Lung (tissue), 16 donors: Measurements from ENCODE around the gene MACROH2A1. TPM values are rescaled to one million over a fixed set of nuclear protein-coding genes. Genes with fewer than 3 reads are reported as not detected.

Experiments used
- ATAC-seq: fragments of 200-7000 bp; cut with Tn5 transposase; one replicate; pipeline ENCODE4 v1.9.1; 2020; ENCODE audit warnings: moderate number of reproducible peaks; ENCODE audit not compliant: insufficient read depth, low FRiP score
- DNase-seq, 3 donors: peaks; one replicate each; pipeline ENCODE4 v3.0.0-alpha.2; 2013 to 2017
- H3K27ac ChIP-seq, 2 donors: one replicate each; pipeline ENCODE4 v1.5.1; 2013; ENCODE audit warnings: mild to moderate bottlenecking in 2 of 2, moderate library complexity in 2 of 2, control low read depth in 1 of 2, inconsistent platforms in 1 of 2, low read depth in 1 of 2, low read length in 1 of 2
- H3K27me3 ChIP-seq, 3 donors: one replicate each; pipeline ENCODE4 v1.5.1; 2013; ENCODE audit warnings: low read length in 2 of 3; ENCODE audit not compliant: control insufficient read depth in 3 of 3, insufficient read depth in 3 of 3
- H3K36me3 ChIP-seq, 4 donors: one replicate each; pipeline ENCODE4 v1.5.1; 2013; ENCODE audit warnings: low read length in 4 of 4, mild to moderate bottlenecking in 1 of 4, moderate library complexity in 1 of 4; ENCODE audit not compliant: control insufficient read depth in 4 of 4, insufficient read depth in 4 of 4
- H3K4me1 ChIP-seq, 5 donors: one replicate each; pipeline ENCODE4 v1.5.1; 2013; ENCODE audit warnings: low read length in 5 of 5, mild to moderate bottlenecking in 2 of 5, moderate library complexity in 1 of 5; ENCODE audit not compliant: control insufficient read depth in 5 of 5, insufficient read depth in 5 of 5
- H3K4me3 ChIP-seq: one replicate; pipeline ENCODE4 v1.5.1; 2013; ENCODE audit warnings: mild to moderate bottlenecking, control low read depth, moderate library complexity
- H3K9ac ChIP-seq, 2 donors: one replicate each; pipeline ENCODE4 v1.5.1; 2013; ENCODE audit warnings: low read length in 2 of 2, control low read depth in 1 of 2; ENCODE audit not compliant: insufficient read depth in 1 of 2
- H3K9me3 ChIP-seq, 4 donors: one replicate each; pipeline ENCODE4 v1.5.1; 2013; ENCODE audit warnings: low read length in 3 of 4, mild to moderate bottlenecking in 1 of 4, moderate library complexity in 1 of 4; ENCODE audit not compliant: control insufficient read depth in 4 of 4, insufficient read depth in 3 of 4
- WGBS, 2 donors: extraction: QIAGEN DNeasy Blood & Tissue Kit; methylation state at CpG; one replicate each; pipeline ENCODE4 v1.1.7; 2013; 5-methylcytosine and 5-hydroxymethylcytosine counted together
- long read RNA-seq, 5 donors: transcript quantifications; one replicate each; lab custom pipeline, GENCODE V29; 2026
- polyA plus RNA-seq, 2 donors: library from polyadenylated mRNA; stranded (reverse); fragments of 200-250 nt; gene quantifications; one replicate each; pipeline ENCODE4 v1.2.1, GENCODE V29; 2013
- total RNA-seq, 2 donors: library from RNA; depleted of rRNA in 1 of 2; stranded (reverse); fragments of >200 nt in 1 of 2; gene quantifications; one replicate each; pipeline ENCODE4 v1.2.1, GENCODE V29; 2014 to 2021
- TF ChIP-seq, protein P1 (sequence below): IDR thresholded peaks from 2 replicates; pipeline ENCODE4 v1.5.1; 2012; ENCODE audit warnings: mild to moderate bottlenecking; ENCODE audit errors: control extremely low read depth, extremely low read depth
- donor health status: control.
- donor health status: control.
- donor health status: Bipolar disorder and iron deficiency.
- donor health status: healthy.
- donor health status: DM: yes; HTN: yes; CAD: no.

Gene MACROH2A1
- total RNA-seq = 100 to 1,000 TPM; 210 to 286 TPM
- 100 to 1,000 TPM; 149 to 334 TPM for polyA plus RNA-seq
- long read RNA-seq, donor 1, full-length matches to known transcripts = 44 of 73 reads
- long read RNA-seq, donor 1, partial matches to known transcripts = 5 of 73 reads
- long read RNA-seq, donor 1, other reads (novel, unspliced or antisense) = 24 of 73 reads
- long read RNA-seq, donor 2, full-length matches to known transcripts = 17 of 35 reads
- long read RNA-seq, donor 2, partial matches to known transcripts = 13 of 35 reads
- long read RNA-seq, donor 2, other reads (novel, unspliced or antisense) = 5 of 35 reads
- long read RNA-seq, donor 3, full-length matches to known transcripts = 16 of 25 reads
- long read RNA-seq, donor 3, partial matches to known transcripts = 0 of 25 reads
- long read RNA-seq, donor 3, other reads (novel, unspliced or antisense) = 9 of 25 reads
- long read RNA-seq, donor 4, full-length matches to known transcripts = 15 of 30 reads
- long read RNA-seq, donor 4, partial matches to known transcripts = 10 of 30 reads
- long read RNA-seq, donor 4, other reads (novel, unspliced or antisense) = 5 of 30 reads
- long read RNA-seq, donor 5, full-length matches to known transcripts = 54 of 126 reads
- long read RNA-seq, donor 5, partial matches to known transcripts = 50 of 126 reads
- long read RNA-seq, donor 5, other reads (novel, unspliced or antisense) = 22 of 126 reads

DNA sequence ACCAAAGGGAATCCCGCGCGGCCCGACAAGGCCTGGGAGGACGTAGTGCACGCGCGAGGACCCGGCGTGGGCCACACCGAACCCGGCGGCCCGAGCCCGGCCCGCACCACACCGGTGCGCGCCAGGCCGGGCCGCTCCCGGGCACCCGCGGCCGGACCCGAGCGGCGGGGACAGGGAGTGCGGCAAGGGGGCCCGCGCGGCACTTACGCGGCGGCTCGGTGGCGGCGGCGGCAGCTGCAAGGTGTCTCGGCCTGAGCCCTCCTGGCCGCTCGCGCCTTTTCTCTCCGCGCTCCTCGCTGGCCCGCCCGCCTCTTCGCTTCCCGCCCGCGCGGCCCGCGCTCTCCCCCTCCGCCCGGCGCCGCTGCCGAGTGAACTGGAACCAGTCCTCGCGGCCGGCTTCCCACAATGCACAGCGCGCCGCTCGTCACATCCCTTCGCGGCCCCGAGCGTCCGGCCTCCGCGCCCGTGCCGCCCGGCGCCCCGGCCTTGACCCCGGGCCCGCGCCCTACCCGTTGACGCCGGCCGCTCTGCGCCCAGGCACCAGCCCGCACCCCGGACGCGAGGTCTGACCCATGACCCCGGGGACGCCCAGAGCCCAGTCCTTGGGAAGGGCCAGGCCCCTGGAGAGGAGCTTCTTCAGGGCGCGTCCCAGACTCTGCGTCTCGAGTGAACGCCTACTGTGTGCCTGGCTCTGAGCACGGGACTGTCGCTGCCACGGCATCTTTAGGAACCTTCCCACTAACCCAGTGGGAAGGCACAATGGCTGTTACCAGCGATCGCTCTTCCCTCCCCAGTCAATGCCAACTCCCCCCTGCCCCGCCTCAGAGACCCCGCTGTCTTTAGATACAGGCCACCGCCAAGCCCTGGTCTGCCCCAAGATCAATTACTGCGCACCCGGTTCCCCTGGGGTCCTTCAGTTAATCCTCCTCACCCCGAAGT is at the start of gene MACROH2A1:
Gene MACROH2A1 (minus strand): TSS at position 377 of the 939 bp plus-strand sequence. CDS start 10,138 bp downstream, outside the sequence.
- H3K27me3 ChIP-seq = no peaks in the 10 kb centered on the region
- WGBS, 2 donors = 1 to 2% methylated on average over 50 to 109 of the region's 109 CpGs

DNA sequence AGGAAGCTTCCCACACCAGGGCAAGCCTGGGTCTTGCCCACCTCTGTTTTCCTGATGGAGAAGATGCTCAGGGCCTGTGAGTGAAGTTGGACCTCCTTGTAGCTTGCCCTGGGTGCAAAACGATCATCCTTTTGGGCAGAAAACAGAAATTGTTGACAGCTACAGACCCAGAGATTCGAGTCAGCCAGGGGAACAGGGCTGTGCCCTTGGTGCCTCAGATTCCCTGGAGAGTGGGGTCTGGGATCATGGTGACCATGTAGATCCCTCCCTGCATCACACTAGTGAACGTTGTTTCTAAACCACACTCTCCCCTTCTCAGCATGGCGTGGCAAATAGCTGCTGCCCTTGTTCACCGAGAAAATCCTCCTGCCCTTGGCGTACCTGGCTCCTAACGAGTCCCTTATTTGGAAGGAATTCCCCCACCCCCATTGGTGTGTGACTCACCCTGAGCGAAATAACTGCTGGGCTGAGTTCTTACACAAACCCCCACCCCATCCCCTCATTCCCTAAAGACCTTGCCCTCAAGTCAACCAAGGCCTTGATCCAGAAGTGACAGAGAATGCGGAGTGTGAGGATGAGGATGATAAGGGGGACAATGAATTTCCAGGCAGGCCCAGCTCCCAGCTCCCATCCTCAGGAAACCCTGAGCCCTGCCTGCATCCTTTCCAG is 49.2 kb upstream of the MACROH2A1 start:
- ATAC-seq (no peak), DNase-seq (no peak)
- peaks cover 0 to 7% (median 0%) of the 10 kb centered on the region in 3 donors for H3K27me3 ChIP-seq
- H3K9me3 ChIP-seq = peaks cover 0 to 3% (median 0%) of the 10 kb centered on the region in 4 donors
- 57 to 88% methylated on average over 9 of the region's 9 CpGs for whole genome bisulfite sequencing, 2 donors
- H3K27ac ChIP-seq = no peak overlapping the region
- TF ChIP-seq, protein P1, sequence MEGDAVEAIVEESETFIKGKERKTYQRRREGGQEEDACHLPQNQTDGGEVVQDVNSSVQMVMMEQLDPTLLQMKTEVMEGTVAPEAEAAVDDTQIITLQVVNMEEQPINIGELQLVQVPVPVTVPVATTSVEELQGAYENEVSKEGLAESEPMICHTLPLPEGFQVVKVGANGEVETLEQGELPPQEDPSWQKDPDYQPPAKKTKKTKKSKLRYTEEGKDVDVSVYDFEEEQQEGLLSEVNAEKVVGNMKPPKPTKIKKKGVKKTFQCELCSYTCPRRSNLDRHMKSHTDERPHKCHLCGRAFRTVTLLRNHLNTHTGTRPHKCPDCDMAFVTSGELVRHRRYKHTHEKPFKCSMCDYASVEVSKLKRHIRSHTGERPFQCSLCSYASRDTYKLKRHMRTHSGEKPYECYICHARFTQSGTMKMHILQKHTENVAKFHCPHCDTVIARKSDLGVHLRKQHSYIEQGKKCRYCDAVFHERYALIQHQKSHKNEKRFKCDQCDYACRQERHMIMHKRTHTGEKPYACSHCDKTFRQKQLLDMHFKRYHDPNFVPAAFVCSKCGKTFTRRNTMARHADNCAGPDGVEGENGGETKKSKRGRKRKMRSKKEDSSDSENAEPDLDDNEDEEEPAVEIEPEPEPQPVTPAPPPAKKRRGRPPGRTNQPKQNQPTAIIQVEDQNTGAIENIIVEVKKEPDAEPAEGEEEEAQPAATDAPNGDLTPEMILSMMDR = no peak
- H3K9ac ChIP-seq = no peak overlapping the region
- H3K4me1 ChIP-seq = peaks cover 0 to 46% (median 30%) of the 10 kb centered on the region in 5 donors
- H3K36me3 ChIP-seq = no peaks in the 10 kb centered on the region
- no peak overlapping the region for H3K4me3 ChIP-seq

More for the DNA sequence above, at the start of gene MACROH2A1:
- Histone ChIP-seq H3K27ac (peak within 1 kb of the TSS; percentile 87 to 93), H3K4me1 (peaks cover 16 to 51% (median 29%) of the 10 kb centered on the region in 5 donors), H3K9me3 (no peaks in the 10 kb centered on the region), H3K4me3 (peak within 1 kb of the TSS; percentile 95), H3K36me3 (no peaks in the 10 kb centered on the region), H3K9ac (peak within 1 kb of the TSS; percentile 85 to 96)
- DNase-seq = peak; percentile 88 to 92 (median 90)
- ATAC-seq = peak; percentile 96
- TF ChIP-seq, protein P1 = no peak

DNA sequence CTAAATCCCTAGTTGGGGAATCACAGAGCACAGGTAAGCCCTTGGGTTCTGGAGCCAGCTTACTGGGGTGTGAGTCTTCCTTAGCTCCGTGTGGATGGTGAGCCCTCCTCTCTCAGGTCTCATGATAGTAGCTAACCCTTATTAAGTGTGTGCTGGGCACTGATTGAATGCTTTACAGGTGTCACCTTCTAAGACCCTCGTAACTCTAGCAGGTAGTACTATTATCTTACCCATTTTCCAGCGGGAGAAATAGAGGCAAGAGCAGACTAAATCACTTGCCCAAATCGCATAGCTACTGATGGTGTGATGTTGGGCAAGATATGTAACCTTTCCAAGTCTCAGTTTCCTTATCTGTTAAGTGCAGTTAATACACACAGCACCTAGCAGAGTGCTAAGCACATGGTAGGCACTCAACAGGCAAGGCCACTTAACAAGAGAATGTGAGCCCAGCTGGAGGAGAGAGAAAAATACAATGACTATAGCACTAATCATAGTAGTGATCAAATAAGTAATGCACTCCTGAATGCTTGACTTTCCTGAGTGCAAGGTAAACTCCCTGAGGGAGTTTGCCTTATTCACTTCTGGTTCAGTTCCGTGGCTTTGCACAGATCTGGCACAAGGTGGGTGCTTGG is 48.4 kb upstream of the MACROH2A1 start, which contains the start of gene DCANP1:
Gene DCANP1 (minus strand): TSS at position 51 of the 632 bp plus-strand sequence. CDS start 240 bp downstream, outside the sequence.
- peaks cover 0 to 54% (median 36%) of the 10 kb centered on the region in 5 donors for H3K4me1 ChIP-seq
- no peaks in the 10 kb centered on the region for H3K9me3 ChIP-seq
- peak in 1 of 3 donors; percentile 63 for DNase-seq
- peaks cover 0 to 7% (median 0%) of the 10 kb centered on the region in 3 donors for H3K27me3 ChIP-seq
- no peaks in the 10 kb centered on the region for H3K36me3 ChIP-seq
- H3K9ac ChIP-seq = no peak within 1 kb of the TSS
- no peak within 1 kb of the TSS for H3K27ac ChIP-seq
- peak; percentile 71 for ATAC-seq
- no peak within 1 kb of the TSS for H3K4me3 ChIP-seq
- TF ChIP-seq, protein P1 = no peak
- 71 to 78% methylated on average over 5 of the region's 5 CpGs for WGBS, 2 donors
